PFSK-1 (cell line): ENCODE measurements around the gene PTOV1.

ENCODE experiments used
- POLR2AphosphoS5 ChIP-seq: IDR thresholded peaks from 2 replicates; pipeline ENCODE4 v1.6.1; 2012; ENCODE audit warnings: low read depth, mild to moderate bottlenecking, control low read depth, low read length, moderate library complexity
- SIN3A ChIP-seq: IDR thresholded peaks from 2 replicates; pipeline ENCODE4 v1.6.1; 2012; ENCODE audit warnings: mild to moderate bottlenecking, low read length, moderate library complexity, borderline replicate concordance; ENCODE audit not compliant: insufficient read depth
- TAF1 ChIP-seq: IDR thresholded peaks from 2 replicates; pipeline ENCODE4 v1.6.1; 2012; ENCODE audit warnings: low read length, control low read depth, borderline replicate concordance; ENCODE audit not compliant: insufficient read depth

- TF ChIP-seq POLR2AphosphoS5 (no peak; the same call in 1 of the 2 replicates), SIN3A (no peak), TAF1 (no peak)
Measured at GRCh38 chr19:49802836-49803528, 48.0 kb upstream of the PTOV1 start.
